Measurements from ENCODE around the gene TMEM140.

TMEM140 gene

GRCh38 chr7:135208102-135208793, 60.4 kb downstream of the TMEM140 start:
- TF ChIP-seq USF1 (IDR thresholded peaks at IDR 0.05): no peak
- no peak for TF ChIP-seq FOXM1 (IDR thresholded peaks at IDR 0.05; ENCODE audit: borderline replicate concordance, low read depth)
- peak; percentile 30; the same call in 1 of the 2 replicates for TF ChIP-seq NFIC (IDR thresholded peaks at IDR 0.05)
- TF ChIP-seq ZBTB7A (IDR thresholded peaks at IDR 0.05; ENCODE audit: low read depth): no peak
- no peak for TF ChIP-seq YY1 (IDR thresholded peaks at IDR 0.05; ENCODE audit: low read depth)

- TF ChIP-seq YY1 (IDR thresholded peaks at IDR 0.05; ENCODE audit: low read depth): no peak
- no peak for TF ChIP-seq USF1 (IDR thresholded peaks at IDR 0.05)
- no peak for TF ChIP-seq NFIC (IDR thresholded peaks at IDR 0.05)
- no peak for TF ChIP-seq TCF12 (IDR thresholded peaks at IDR 0.05; ENCODE audit: low read depth)
- TF ChIP-seq REST (IDR thresholded peaks at IDR 0.05; ENCODE audit: low read depth): no peak
- TF ChIP-seq MAX (IDR thresholded peaks at IDR 0.05): no peak
- no peak for TF ChIP-seq CREB1 (IDR thresholded peaks at IDR 0.05; ENCODE audit: low read depth)
- TF ChIP-seq FOXM1 (IDR thresholded peaks at IDR 0.05; ENCODE audit: borderline replicate concordance, low read depth): no peak
- TF ChIP-seq RAD21 (IDR thresholded peaks at IDR 0.05; ENCODE audit: low read depth): no peak
- no peak for TF ChIP-seq TEAD4 (IDR thresholded peaks at IDR 0.05)
- no peak for TF ChIP-seq CEBPB (IDR thresholded peaks at IDR 0.05)
- no peak for TF ChIP-seq EP300 (IDR thresholded peaks at IDR 0.05; ENCODE audit: borderline replicate concordance)
- no peak for TF ChIP-seq ZBTB7A (IDR thresholded peaks at IDR 0.05; ENCODE audit: low read depth)
- TF ChIP-seq EGR1 (IDR thresholded peaks at IDR 0.05): no peak
Measured at GRCh38 chr7:135209225-135209834, 61.5 kb downstream of the TMEM140 start.

- no peak for TF ChIP-seq EGR1 (IDR thresholded peaks at IDR 0.05)
- no peak for TF ChIP-seq YY1 (IDR thresholded peaks at IDR 0.05; ENCODE audit: low read depth)
- no peak for TF ChIP-seq CREB1 (IDR thresholded peaks at IDR 0.05; ENCODE audit: low read depth)
- no peak for TF ChIP-seq TAF1 (IDR thresholded peaks at IDR 0.05; ENCODE audit: low read depth)
- TF ChIP-seq TEAD4 (IDR thresholded peaks at IDR 0.05): no peak
- TF ChIP-seq CEBPB (IDR thresholded peaks at IDR 0.05): no peak
- no peak for TF ChIP-seq REST (IDR thresholded peaks at IDR 0.05; ENCODE audit: low read depth)
- TF ChIP-seq ZBTB7A (IDR thresholded peaks at IDR 0.05; ENCODE audit: low read depth): no peak
- TF ChIP-seq MAX (IDR thresholded peaks at IDR 0.05): no peak
- no peak for TF ChIP-seq EP300 (IDR thresholded peaks at IDR 0.05; ENCODE audit: borderline replicate concordance)
- no peak for TF ChIP-seq TCF12 (IDR thresholded peaks at IDR 0.05; ENCODE audit: low read depth)
- no peak for TF ChIP-seq RAD21 (IDR thresholded peaks at IDR 0.05; ENCODE audit: low read depth)
- no peak for TF ChIP-seq NFIC (IDR thresholded peaks at IDR 0.05)
- no peak for TF ChIP-seq FOXM1 (IDR thresholded peaks at IDR 0.05; ENCODE audit: borderline replicate concordance, low read depth)
- TF ChIP-seq USF1 (IDR thresholded peaks at IDR 0.05): no peak
Measured at GRCh38 chr7:135210888-135211178, 63.0 kb downstream of the TMEM140 start.

- TF ChIP-seq TAF1 (IDR thresholded peaks at IDR 0.05; ENCODE audit: low read depth) (peak; percentile 95), MAX (IDR thresholded peaks at IDR 0.05) (peak; percentile 30), TEAD4 (IDR thresholded peaks at IDR 0.05) (no peak), TCF12 (IDR thresholded peaks at IDR 0.05; ENCODE audit: low read depth) (peak; percentile 34; the same call in 1 of the 2 replicates), CEBPB (IDR thresholded peaks at IDR 0.05) (no peak), EP300 (IDR thresholded peaks at IDR 0.05; ENCODE audit: borderline replicate concordance) (no peak), NFIC (IDR thresholded peaks at IDR 0.05) (no peak), YY1 (IDR thresholded peaks at IDR 0.05; ENCODE audit: low read depth) (peak; percentile 93), EGR1 (IDR thresholded peaks at IDR 0.05) (peak; percentile 55), ZBTB7A (IDR thresholded peaks at IDR 0.05; ENCODE audit: low read depth) (0 out of 2 replicates have a peak, but pooled peaks have one; percentile 48)
Measured at GRCh38 chr7:135211179-135211945, 63.5 kb downstream of the TMEM140 start, which contains the start of gene WDR91. TSS of gene WDR91 (minus strand) at chr7:135211526. CDS start at chr7:135211502, 24 bp downstream.

Data from Ishikawa (cell line).